Endodermal cell (in vitro differentiated cells): Measurements from ENCODE around the gene VPS39. TPM values are rescaled to one million over a fixed set of nuclear protein-coding genes. Genes with fewer than 3 reads are reported as not detected.

Experiments
- DNase-seq: peaks from one replicate; pipeline ENCODE4 v3.0.0-alpha.2; 2017
- H3K27ac ChIP-seq: 2 replicates; pipeline ENCODE4 v1.5.1; 2013; ENCODE audit warnings: mild to moderate bottlenecking, low read depth, low read length, moderate library complexity
- H3K27me3 ChIP-seq: 2 replicates; pipeline ENCODE4 v1.6.1; 2013; ENCODE audit warnings: mild to moderate bottlenecking, low read length, moderate library complexity; ENCODE audit not compliant: insufficient read depth, control insufficient read depth, poor library complexity, severe bottlenecking
- H3K36me3 ChIP-seq: 2 replicates; pipeline ENCODE4 v1.7.0; 2013; ENCODE audit warnings: mild to moderate bottlenecking, low read length, moderate library complexity; ENCODE audit not compliant: control insufficient read depth, insufficient read depth
- H3K4me1 ChIP-seq: one replicate; pipeline ENCODE4 v1.7.0; 2013; ENCODE audit warnings: low read length; ENCODE audit not compliant: control insufficient read depth, insufficient read depth
- H3K4me3 ChIP-seq: 2 replicates; pipeline ENCODE4 v1.5.1; 2013; ENCODE audit warnings: mild to moderate bottlenecking, low read length, moderate library complexity
- H3K9ac ChIP-seq: 2 replicates; pipeline ENCODE4 v1.6.1; 2013; ENCODE audit warnings: mild to moderate bottlenecking, low read length, moderate library complexity; ENCODE audit not compliant: poor library complexity, severe bottlenecking; ENCODE audit errors: extremely low read depth
- H3K9me3 ChIP-seq: 2 replicates; pipeline ENCODE4 v1.6.1; 2013; ENCODE audit warnings: mild to moderate bottlenecking, low read length, moderate library complexity; ENCODE audit not compliant: control insufficient read depth
- H3K27ac Mint-ChIP-seq: 2 replicates; pipeline ENCODE4 v1.8.0; 2020; ENCODE audit warnings: mixed read lengths
- H3K27me3 Mint-ChIP-seq: 2 replicates; pipeline ENCODE4 v1.8.0; 2021; ENCODE audit warnings: mild to moderate bottlenecking, mixed read lengths; ENCODE audit not compliant: insufficient read depth
- H3K36me3 Mint-ChIP-seq: 2 replicates; pipeline ENCODE4 v1.8.0; 2020; ENCODE audit warnings: low read depth, mixed read lengths
- H3K4me1 Mint-ChIP-seq: 2 replicates; pipeline ENCODE4 v1.8.0; 2020; ENCODE audit warnings: mixed read lengths
- H3K4me3 Mint-ChIP-seq: 2 replicates; pipeline ENCODE4 v1.8.0; 2020; ENCODE audit warnings: mild to moderate bottlenecking, moderate library complexity, mixed read lengths
- H3K9me3 Mint-ChIP-seq: 2 replicates; pipeline ENCODE4 v1.8.0; 2020; ENCODE audit warnings: mild to moderate bottlenecking, mixed read lengths
- CTCF ChIP-seq: fragments of 200-600 bp; sonication (generic); conservative IDR thresholded peaks from 2 replicates; pipeline ENCODE4 v1.5.0; 2021; ENCODE audit warnings: antibody characterized with exemption, mild to moderate bottlenecking
- WGBS, 2 experiments: methylation state at CpG; one replicate each; pipeline versions ENCODE4 v1.1.5 to v1.1.7; 2013; ENCODE audit warnings: missing lambda C conversion rate in 2 of 2, mixed read lengths in 1 of 2; ENCODE audit not compliant: insufficient coverage in 1 of 2, insufficient read length in 1 of 2; 5-methylcytosine and 5-hydroxymethylcytosine counted together
- total RNA-seq, 2 donors: library from RNA; stranded (reverse); fragmentation: NEBNext Ultra II Directional in 1 of 2; extraction: Animal tissue kit (Norgen Biotek cat#: 25700) in 1 of 2; gene quantifications; 2 replicates in 1 of 2; 3 replicates in 1 of 2; pipeline ENCODE4 v1.2.1, GENCODE V29; 2021

Gene VPS39
- total RNA-seq, 2 donors from 2014 or later, result 60.4 to 69.8 TPM

- 90 to 91% methylated on average over 8 to 9 of the region's 10 CpGs for WGBS, 2 experiments
- H3K27me3 Mint-ChIP-seq, result no peaks in the 10 kb centered on the region
- H3K36me3 Mint-ChIP-seq, result no peaks in the 10 kb centered on the region
- no peak overlapping the region for H3K4me3 Mint-ChIP-seq
- H3K9me3 Mint-ChIP-seq, result no peaks in the 10 kb centered on the region
- no peaks in the 10 kb centered on the region for H3K4me1 ChIP-seq
- H3K4me1 Mint-ChIP-seq, result peaks cover 10% of the 10 kb centered on the region
- no peak overlapping the region for H3K9ac ChIP-seq
- H3K9me3 ChIP-seq, result no peaks in the 10 kb centered on the region
- no peak for TF ChIP-seq CTCF
- no peak overlapping the region for H3K27ac ChIP-seq
- H3K27ac Mint-ChIP-seq, result no peak overlapping the region
- H3K36me3 ChIP-seq, result no peaks in the 10 kb centered on the region
- peak; percentile 37 for DNase-seq
- no peaks in the 10 kb centered on the region for H3K27me3 ChIP-seq
- no peak overlapping the region for H3K4me3 ChIP-seq
Measured at GRCh38 chr15:42151141-42151561, 57.0 kb downstream of the VPS39 start.

- WGBS, 2 experiments, result 91 to 97% methylated on average over 6 to 17 of the region's 17 CpGs
Measured at GRCh38 chr15:42150219-42150970, 57.7 kb downstream of the VPS39 start.

GRCh38 chr15:42149493-42150218, 58.4 kb downstream of the VPS39 start:
- no peaks in the 10 kb centered on the region for H3K9me3 ChIP-seq
- H3K27ac ChIP-seq, result no peak overlapping the region
- Mint-ChIP-seq H3K4me3 (no peak overlapping the region), H3K36me3 (no peaks in the 10 kb centered on the region), H3K27me3 (no peaks in the 10 kb centered on the region), H3K4me1 (peaks cover 5% of the 10 kb centered on the region), H3K27ac (no peak overlapping the region), H3K9me3 (no peaks in the 10 kb centered on the region)
- no peak for DNase-seq
- H3K36me3 ChIP-seq, result no peaks in the 10 kb centered on the region
- H3K4me1 ChIP-seq, result no peaks in the 10 kb centered on the region
- H3K9ac ChIP-seq, result no peak overlapping the region
- no peaks in the 10 kb centered on the region for H3K27me3 ChIP-seq
- no peak overlapping the region for H3K4me3 ChIP-seq
- TF ChIP-seq CTCF, result peak; percentile 48
- 83 to 84% methylated on average over 10 to 14 of the region's 14 CpGs for WGBS, 2 experiments

More at GRCh38 chr15:42150219-42150970, 57.7 kb downstream of the VPS39 start:
- no peaks in the 10 kb centered on the region for H3K9me3 ChIP-seq
- peaks cover 5% of the 10 kb centered on the region for H3K4me1 Mint-ChIP-seq
- H3K27me3 Mint-ChIP-seq, result no peaks in the 10 kb centered on the region
- no peak for TF ChIP-seq CTCF
- H3K9me3 Mint-ChIP-seq, result no peaks in the 10 kb centered on the region
- H3K4me1 ChIP-seq, result no peaks in the 10 kb centered on the region
- no peak overlapping the region for H3K9ac ChIP-seq
- no peak overlapping the region for H3K4me3 ChIP-seq
- H3K36me3 ChIP-seq, result no peaks in the 10 kb centered on the region
- no peak overlapping the region for H3K27ac ChIP-seq
- H3K4me3 Mint-ChIP-seq, result no peak overlapping the region
- H3K27ac Mint-ChIP-seq, result no peak overlapping the region
- DNase-seq, result peak; percentile 33
- H3K27me3 ChIP-seq, result no peaks in the 10 kb centered on the region
- H3K36me3 Mint-ChIP-seq, result no peaks in the 10 kb centered on the region
